HG03139 (cell line): ENCODE measurements around the gene KCNC4.

Experiments
- ATAC-seq: cut with Tn5 transposase; IDR thresholded peaks from one replicate; pipeline ENCODE4 v1.9.1; 2021; ENCODE audit not compliant: unreplicated experiment

Gene KCNC4

DNA sequence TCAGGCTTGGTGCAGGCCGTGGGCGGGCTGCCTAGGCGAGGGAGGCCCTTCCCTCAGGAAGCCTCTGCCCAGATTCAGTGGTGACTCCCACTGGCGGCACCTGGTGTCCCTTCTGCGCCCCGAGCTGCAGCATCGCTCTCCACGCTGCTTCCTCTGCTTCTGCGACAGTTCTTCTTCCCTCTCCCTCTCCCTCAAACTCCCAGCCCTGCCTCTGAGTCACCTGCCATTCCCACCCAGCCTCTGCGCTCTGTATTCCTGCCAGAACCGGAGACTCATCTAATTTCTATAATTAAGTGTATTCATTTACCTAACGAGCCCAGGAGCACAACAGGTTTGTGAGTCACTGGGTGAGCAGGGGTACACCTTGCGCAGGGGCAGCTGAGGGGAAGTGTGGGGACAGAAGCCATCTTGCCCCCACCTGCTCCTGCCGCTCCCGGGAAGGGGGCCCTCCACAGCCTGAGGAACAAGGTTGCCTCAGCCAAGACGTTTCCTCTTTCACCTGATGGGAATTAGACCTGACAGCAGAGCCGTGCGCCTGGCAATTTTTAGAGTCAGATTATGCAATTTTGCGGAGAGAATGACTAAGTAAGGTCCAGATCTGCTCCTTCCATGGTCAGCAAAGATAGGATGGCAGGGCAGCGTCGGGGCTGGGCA, 19.4 kb downstream of the KCNC4 start:
- no peak for ATAC-seq

- no peak for ATAC-seq
Measured at GRCh38 chr1:110230381-110231199, 20.5 kb downstream of the KCNC4 start.

- no peak for ATAC-seq
Measured at GRCh38 chr1:110233861-110234260, 23.7 kb downstream of the KCNC4 start.

DNA sequence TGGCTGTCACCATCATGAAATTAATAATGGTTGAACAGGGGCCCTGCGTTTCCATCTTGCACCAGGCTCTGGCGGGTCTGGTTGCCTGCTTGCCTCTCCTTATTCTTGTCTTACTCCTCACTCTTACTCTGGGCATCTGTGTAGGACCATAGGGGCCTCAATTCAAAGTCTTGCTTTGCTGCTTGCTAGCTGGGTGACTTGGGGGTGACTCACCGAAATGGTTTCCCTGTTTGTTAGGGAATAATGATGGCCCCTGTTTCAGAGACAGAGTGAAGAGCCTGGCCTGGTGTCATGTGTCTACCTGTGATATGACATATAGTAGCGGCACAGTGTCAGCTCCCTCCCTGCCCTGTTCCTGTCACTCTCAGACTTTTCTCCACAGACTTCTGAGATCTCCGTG, 24.6 kb downstream of the KCNC4 start:
- ATAC-seq, result no peak

GRCh38 chr1:110235181-110235833, 25.2 kb downstream of the KCNC4 start:
- no peak for ATAC-seq

DNA sequence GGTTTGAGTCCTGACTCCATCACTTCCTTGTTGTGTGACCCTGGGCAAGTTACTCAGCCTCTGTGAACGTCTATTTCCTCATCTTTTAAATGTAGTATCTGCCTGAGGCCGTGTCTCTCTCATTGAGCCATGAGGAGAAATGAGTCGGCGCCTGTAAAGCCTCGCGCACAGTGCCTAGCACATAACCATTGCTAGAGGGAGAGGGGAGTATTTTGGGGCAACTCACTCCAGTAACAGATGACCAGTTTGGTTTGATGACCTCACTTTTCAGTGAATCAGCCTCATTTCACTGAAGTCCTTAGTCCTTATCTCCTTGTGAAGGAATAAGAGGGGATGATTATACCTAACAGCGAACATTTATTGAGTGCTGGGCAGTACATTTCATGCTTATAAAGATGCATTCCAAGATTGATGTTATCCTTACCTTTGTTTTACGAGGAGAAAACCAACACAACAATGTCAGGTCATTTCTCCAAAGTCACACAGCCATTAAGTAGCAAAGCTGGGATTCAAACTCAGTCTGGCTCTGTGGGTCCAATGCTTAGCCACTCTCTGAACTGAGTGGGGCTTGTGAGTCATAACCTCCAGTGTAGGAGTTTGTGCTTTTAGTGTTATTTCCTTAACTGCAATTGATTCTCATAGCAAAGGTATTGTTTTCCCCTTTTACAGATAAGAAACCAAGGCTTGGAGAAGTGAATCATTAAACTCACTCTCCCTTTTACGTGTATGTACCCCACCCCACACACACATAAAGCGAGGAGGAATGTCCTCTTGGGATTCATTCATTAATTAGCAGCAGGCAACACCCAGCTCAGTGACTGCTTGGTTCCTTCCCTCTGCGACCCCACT, 25.9 kb downstream of the KCNC4 start:
- ATAC-seq, result no peak

DNA sequence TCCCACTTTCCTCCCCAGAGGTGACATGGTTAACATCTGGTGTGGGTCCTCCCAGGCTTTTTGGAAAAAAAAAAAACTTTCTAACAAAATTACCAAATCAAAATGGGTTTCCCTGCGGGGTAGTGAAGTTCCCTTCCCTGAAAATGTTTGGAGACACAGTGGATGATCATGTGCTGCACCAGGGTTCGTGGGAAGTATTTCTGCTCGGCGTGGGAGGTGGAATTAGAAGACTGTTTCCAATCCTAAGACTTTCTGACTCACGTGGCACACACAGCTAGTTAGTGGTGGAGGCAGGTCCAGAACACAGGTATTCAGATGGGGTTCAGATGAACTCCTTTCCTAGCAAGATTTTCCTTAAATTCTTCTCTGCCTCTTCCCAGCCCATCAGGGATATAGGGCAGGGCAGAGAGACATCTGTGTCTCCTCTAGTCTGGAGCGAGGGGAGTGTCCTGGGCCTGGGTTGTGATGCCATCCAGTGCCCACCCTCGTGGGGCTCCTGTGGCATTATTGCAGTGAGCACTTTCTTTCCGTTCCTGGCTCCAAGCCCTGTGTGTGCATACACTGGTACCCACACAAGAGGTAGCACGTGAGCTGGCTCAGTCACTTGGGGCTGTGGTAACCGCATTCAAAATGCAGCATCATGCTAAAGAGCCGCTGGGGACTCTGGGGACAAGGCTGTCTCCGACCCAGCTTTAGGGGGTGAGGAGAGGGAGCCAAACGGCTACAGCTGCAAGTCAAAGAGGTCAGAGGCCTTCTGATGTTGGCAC, 27.5 kb downstream of the KCNC4 start:
- no peak for ATAC-seq

DNA sequence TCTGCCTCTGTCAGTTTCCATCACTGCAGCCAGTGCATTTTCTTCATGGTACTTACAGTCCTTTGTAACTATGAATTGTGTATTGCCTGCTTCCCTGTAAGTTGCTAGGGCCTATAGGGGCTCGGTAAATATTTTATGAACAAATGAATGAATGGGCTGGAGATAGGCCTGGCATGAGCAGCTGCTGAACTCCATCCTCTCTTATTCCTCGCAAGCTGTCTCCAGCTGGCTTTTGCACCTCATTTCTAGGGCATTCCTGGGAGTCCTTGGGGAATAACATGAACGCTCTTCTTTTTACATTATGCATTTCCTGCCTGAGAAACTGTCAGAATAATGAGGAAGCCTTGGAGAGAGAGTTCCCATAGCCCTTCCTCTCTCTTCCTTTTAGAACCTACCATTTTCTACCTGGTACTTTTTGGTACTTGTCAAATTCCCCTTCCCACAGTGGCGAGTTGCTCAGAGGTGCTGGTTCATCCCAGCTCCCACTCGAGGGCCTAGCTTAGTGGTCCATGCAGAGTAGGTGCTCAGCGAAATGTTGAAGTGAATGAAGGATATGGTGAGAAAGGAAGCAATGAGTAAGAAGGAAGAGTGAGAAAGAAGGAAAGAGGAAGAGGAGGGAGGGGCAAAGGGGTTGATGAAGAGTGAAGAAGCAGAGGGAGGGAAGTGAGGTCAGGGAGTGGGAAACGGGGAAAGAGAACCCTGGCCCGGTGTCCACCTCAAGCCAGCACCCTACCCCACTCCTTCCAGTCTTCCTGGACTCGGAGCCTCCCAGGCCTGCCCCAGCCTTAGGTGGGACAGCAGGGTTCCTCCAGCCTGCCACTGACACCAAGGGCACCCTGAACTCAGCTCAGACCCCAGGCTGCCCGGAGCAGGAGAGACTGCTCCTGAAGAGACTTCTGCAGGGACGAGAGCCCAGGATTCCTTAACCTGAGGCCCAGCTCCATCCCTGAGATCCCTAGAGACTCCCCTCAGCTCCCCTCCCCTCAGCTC, 29.6 kb downstream of the KCNC4 start:
- no peak for ATAC-seq

- no peak for ATAC-seq
Measured at GRCh38 chr1:110240476-110241210, 30.5 kb downstream of the KCNC4 start.

GRCh38 chr1:110241516-110241915, 31.4 kb downstream of the KCNC4 start:
- ATAC-seq, result no peak

GRCh38 chr1:110242062-110242461, 31.9 kb downstream of the KCNC4 start:
- ATAC-seq, result no peak

DNA sequence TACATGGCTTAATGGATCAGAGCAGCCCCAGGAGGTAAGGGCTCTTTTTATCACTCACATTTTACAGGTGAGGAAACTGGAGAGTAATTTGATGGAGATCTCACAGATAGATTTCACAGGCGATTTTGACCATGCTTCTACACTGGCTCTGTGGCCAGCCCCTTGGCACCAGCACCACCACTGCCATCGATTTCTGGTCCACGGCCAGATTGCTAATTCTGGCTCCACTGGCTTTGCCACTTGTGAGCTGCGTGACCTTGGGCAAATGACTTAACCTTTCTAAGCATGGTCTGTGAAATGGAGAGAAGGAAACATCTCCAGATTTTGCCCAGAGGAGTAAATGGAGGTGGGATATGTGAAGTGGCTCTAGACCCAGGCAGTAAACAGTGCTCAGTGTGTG, 32.6 kb downstream of the KCNC4 start:
- ATAC-seq, result no peak

GRCh38 chr1:110243146-110243545, 33.0 kb downstream of the KCNC4 start:
- no peak for ATAC-seq

DNA sequence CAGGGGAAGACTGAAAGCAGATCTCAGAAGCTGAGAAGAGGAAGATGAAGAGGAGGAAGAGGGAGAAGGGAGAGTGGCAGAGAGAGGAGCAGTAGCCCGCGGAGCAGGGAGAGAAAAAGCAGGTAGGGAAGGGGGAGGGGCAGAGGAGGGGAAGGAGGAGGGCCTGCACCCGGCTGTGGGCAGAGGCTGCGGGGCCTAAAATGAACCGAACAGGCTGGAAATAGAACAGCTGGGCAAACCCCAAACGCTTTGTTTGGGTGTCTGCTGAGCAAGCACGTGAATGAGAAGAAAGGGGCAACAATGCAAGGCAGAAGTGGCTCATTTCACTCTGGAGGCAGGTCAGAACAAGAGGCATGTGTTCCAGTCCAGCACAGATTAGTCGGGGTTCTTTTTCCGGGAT, 33.5 kb downstream of the KCNC4 start:
- no peak for ATAC-seq

- ATAC-seq, result no peak
Measured at GRCh38 chr1:110245876-110246620, 35.9 kb downstream of the KCNC4 start.

GRCh38 chr1:110248746-110249145, 38.6 kb downstream of the KCNC4 start:
- no peak for ATAC-seq

DNA sequence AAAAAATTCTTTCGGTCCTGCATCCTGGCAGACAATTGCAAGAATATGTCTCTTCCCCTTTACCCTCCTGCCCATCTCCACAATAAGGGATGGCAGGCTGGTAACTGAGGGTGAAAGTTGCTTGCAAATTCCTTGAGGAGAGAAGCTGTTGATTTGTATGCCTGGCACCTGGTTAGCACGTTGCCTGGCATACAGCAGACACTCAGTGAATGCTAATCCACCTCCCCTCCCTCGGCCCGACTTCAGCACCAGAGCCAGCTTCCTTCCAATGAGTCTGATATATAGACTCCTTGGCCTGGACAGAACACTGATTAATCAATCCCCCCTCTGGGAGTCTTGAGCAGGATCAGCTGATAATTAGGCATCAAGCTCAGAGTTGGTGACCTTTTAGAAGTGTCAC, 39.1 kb downstream of the KCNC4 start:
- no peak for ATAC-seq

DNA sequence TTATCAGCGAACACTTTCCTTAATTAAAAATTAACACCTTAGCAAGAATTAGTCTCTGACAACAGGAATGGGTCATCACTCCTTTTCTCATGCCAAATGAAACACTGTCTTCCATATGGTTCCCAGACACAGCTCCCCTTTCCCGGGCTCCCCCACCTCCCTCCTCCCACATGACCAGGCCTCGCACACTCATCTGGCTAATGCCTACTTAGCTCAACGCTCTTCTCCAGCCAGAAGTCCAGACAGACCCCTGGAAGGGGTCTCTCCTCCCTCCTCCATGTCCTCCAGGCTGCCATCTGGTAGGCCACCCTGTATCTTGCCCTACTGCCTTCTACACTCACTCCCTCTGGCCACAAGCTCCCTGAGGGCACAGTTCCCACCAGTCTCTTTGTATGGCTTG, 39.9 kb downstream of the KCNC4 start:
- no peak for ATAC-seq
